PC-3 (cell line): ENCODE measurements around the gene PSMC3IP. TPM values are rescaled to one million over a fixed set of nuclear protein-coding genes. Genes with fewer than 3 reads are reported as not detected.

Experiments used
- ATAC-seq: fragments of 200-7000 bp; cut with Tn5 transposase; 2 replicates; pipeline ENCODE4 v1.9.1; 2020; ENCODE audit warnings: mild to moderate bottlenecking, moderate library complexity
- BruUV-seq: library from RNA; stranded (reverse); fragments of 400-500 nt; replicated peaks from 2 replicates; lab custom pipeline; 2021; lab: Mats Ljungman, UMichigan
- CTCF ChIA-PET: fragments of 300-600 bp; sonication (Branson Sonifier 250); formaldehyde crosslinking; loops from one replicate; lab custom pipeline; 2022; ENCODE audit warnings: antibody characterized with exemption; lab: Charles Lee
- POLR2A ChIA-PET: fragments of 300-600 bp; sonication (Branson Sonifier 250); formaldehyde crosslinking; loops from one replicate; lab custom pipeline; 2022; ENCODE audit warnings: antibody characterized with exemption; ENCODE audit not compliant: unreplicated experiment; lab: Charles Lee
- DNase-seq: peaks from one replicate; pipeline ENCODE4 v3.0.0-alpha.2; 2015
- H2AFZ ChIP-seq: fragments of 300-600 bp; sonication (generic); 2 replicates; pipeline ENCODE4 v1.6.0; 2016; ENCODE audit warnings: antibody characterized with exemption, low read length
- H3F3A ChIP-seq: fragments of 300-600 bp; sonication (generic); one replicate; pipeline ENCODE4 v1.6.0; 2017; ENCODE audit warnings: antibody characterized with exemption, low read length, control low read depth, mild to moderate bottlenecking; ENCODE audit not compliant: unreplicated experiment
- H3K27ac ChIP-seq: fragments of 300-600 bp; sonication (generic); 2 replicates; pipeline ENCODE4 v1.5.1; 2016; ENCODE audit warnings: mild to moderate bottlenecking, low read length
- H3K27me3 ChIP-seq: fragments of 300-600 bp; sonication (generic); 2 replicates; pipeline ENCODE4 v1.6.1; 2016; ENCODE audit warnings: low read length, mixed read lengths
- H3K36me3 ChIP-seq: fragments of 300-600 bp; sonication (generic); 2 replicates; pipeline ENCODE4 v1.6.1; 2016; ENCODE audit warnings: low read depth, mixed run types, low read length, mixed read lengths
- H3K4me1 ChIP-seq: fragments of 300-600 bp; sonication (generic); 2 replicates; pipeline ENCODE4 v1.5.1; 2016; ENCODE audit warnings: low read length; ENCODE audit not compliant: insufficient read depth
- H3K4me2 ChIP-seq: fragments of 300-600 bp; sonication (generic); 2 replicates; pipeline ENCODE4 v1.6.0; 2016; ENCODE audit warnings: low read length
- H3K4me3 ChIP-seq: fragments of 300-600 bp; sonication (generic); 2 replicates; pipeline ENCODE4 v1.5.1; 2016; ENCODE audit warnings: mild to moderate bottlenecking, low read length, mixed read lengths
- H3K79me2 ChIP-seq: fragments of 300-600 bp; sonication (generic); 2 replicates; pipeline ENCODE4 v1.6.1; 2017; ENCODE audit warnings: low read length, mixed read lengths
- H3K9ac ChIP-seq: fragments of 300-600 bp; sonication (generic); 2 replicates; pipeline ENCODE4 v1.6.0; 2016; ENCODE audit warnings: mild to moderate bottlenecking, low read length
- H3K9me2 ChIP-seq: fragments of 300-600 bp; sonication (generic); replicated peaks from 2 replicates; pipeline ENCODE4 v1.6.1; 2016; ENCODE audit warnings: mixed run types, low read length, mixed read lengths
- H3K9me3 ChIP-seq: fragments of 300-600 bp; sonication (generic); 2 replicates; pipeline ENCODE4 v1.6.1; 2016; ENCODE audit warnings: low read length, mixed read lengths
- H4K20me1 ChIP-seq: fragments of 300-600 bp; sonication (generic); 2 replicates; pipeline ENCODE4 v1.6.1; 2016; ENCODE audit warnings: low read length, mixed read lengths
- EZH2 ChIP-seq: fragments of 300-600 bp; sonication (generic); IDR thresholded peaks from one replicate; pipeline ENCODE4 v1.6.1; 2017; ENCODE audit warnings: antibody characterized with exemption, mild to moderate bottlenecking, low read length; ENCODE audit not compliant: unreplicated experiment
- EZH2phosphoT487 ChIP-seq: fragments of 300-600 bp; sonication (generic); IDR thresholded peaks from 2 replicates; pipeline ENCODE4 v1.6.1; 2018; ENCODE audit warnings: mild to moderate bottlenecking, antibody characterized with exemption, low read length, borderline replicate concordance
- intact Hi-C: fragments of 100-400 bp; cut with micrococcal nuclease; formaldehyde crosslinking; loops from 2 replicates; pipeline ENCODE4 v1.9.0; 2023
- total RNA-seq: library from RNA; depleted of rRNA; stranded (reverse); fragments of >200 nt; gene quantifications from 2 replicates; pipeline ENCODE4 v1.2.3, GENCODE V29; 2014
- TF ChIP-seq, protein P1 (sequence below): fragments of 300-600 bp; sonication (generic); conservative IDR thresholded peaks from 2 replicates; pipeline ENCODE4 v1.5.1; 2017; ENCODE audit warnings: antibody characterized with exemption, low read depth, mild to moderate bottlenecking, low read length

The PSMC3IP gene
- total RNA-seq, 1 experiment from 2014 or later = 20.3 TPM

GRCh38 chr17:42564815-42565522 is 12.6 kb downstream of the PSMC3IP start:
- intact Hi-C loops = no loop called here
- POLR2A ChIA-PET = interaction anchor here (0.6 kb wide), 1 partner anchor 549 kb away, joined by 3 read pairs; no protein-coding TSS in a partner anchor

DNA sequence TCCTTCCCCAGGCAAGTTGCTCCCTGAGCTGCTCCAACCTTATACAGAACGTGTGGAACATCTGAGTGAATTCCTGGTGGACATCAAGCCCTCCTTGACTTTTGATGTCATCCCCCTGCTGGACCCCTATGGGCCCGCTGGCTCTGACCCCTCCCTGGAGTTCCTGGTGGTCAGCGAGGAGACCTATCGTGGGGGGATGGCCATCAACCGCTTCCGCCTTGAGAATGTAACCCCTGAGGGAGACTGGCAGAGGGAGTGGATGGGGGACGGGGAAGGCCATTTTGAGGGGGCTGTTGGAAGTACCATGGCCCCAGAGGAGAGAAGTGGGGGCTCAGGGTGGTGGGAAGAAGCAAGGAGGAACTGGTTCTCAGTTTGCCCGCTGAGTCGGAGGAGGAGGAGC is 13.6 kb downstream of the PSMC3IP start:
- ChIA-PET POLR2A (no interaction called here), CTCF (no interaction called here)
- Histone ChIP-seq H3K4me2 (peak overlapping the region; percentile 99), H3F3A (no peaks in the 10 kb centered on the region), H3K36me3 (peaks cover 6% of the 10 kb centered on the region; the same call in 1 of the 2 replicates), H4K20me1 (no peaks in the 10 kb centered on the region), H3K4me3 (peak overlapping the region; percentile 83; the same call in 1 of the 2 replicates), H3K27me3 (no peaks in the 10 kb centered on the region), H3K9ac (no peak overlapping the region), H2AFZ (no peak overlapping the region), H3K4me1 (peaks cover 25% of the 10 kb centered on the region), H3K9me2 (no peaks in the 10 kb centered on the region), H3K27ac (no peak overlapping the region), H3K9me3 (no peaks in the 10 kb centered on the region), H3K79me2 (peaks cover 50% of the 10 kb centered on the region)
- intact Hi-C loops = no loop called here
- no peak for ATAC-seq
- no TSS peak for BruUV-seq
- TF ChIP-seq EZH2phosphoT487 = no peak
- TF ChIP-seq EZH2 = no peak
- TF ChIP-seq, protein P1, sequence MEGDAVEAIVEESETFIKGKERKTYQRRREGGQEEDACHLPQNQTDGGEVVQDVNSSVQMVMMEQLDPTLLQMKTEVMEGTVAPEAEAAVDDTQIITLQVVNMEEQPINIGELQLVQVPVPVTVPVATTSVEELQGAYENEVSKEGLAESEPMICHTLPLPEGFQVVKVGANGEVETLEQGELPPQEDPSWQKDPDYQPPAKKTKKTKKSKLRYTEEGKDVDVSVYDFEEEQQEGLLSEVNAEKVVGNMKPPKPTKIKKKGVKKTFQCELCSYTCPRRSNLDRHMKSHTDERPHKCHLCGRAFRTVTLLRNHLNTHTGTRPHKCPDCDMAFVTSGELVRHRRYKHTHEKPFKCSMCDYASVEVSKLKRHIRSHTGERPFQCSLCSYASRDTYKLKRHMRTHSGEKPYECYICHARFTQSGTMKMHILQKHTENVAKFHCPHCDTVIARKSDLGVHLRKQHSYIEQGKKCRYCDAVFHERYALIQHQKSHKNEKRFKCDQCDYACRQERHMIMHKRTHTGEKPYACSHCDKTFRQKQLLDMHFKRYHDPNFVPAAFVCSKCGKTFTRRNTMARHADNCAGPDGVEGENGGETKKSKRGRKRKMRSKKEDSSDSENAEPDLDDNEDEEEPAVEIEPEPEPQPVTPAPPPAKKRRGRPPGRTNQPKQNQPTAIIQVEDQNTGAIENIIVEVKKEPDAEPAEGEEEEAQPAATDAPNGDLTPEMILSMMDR = no peak
- DNase-seq = no peak

More at GRCh38 chr17:42564815-42565522, 12.6 kb downstream of the PSMC3IP start:
- DNase-seq = no peak
- CTCF ChIA-PET = no interaction called here
- no peaks in the 10 kb centered on the region for H3F3A ChIP-seq
- H3K9me2 ChIP-seq = no peaks in the 10 kb centered on the region
- no peaks in the 10 kb centered on the region for H3K9me3 ChIP-seq
- BruUV-seq = no TSS peak
- H3K27ac ChIP-seq = no peak overlapping the region
- H3K27me3 ChIP-seq = no peaks in the 10 kb centered on the region
- H3K4me2 ChIP-seq = no peak overlapping the region
- no peak overlapping the region for H2AFZ ChIP-seq
- ATAC-seq = no peak
- H3K4me3 ChIP-seq = no peak overlapping the region
- H3K36me3 ChIP-seq = peaks cover 13% of the 10 kb centered on the region; the same call in 1 of the 2 replicates
- H3K4me1 ChIP-seq = peaks cover 25% of the 10 kb centered on the region
- TF ChIP-seq EZH2 (no peak), EZH2phosphoT487 (no peak)
- TF ChIP-seq, protein P1 = no peak
- H4K20me1 ChIP-seq = no peaks in the 10 kb centered on the region
- H3K9ac ChIP-seq = no peak overlapping the region
- peaks cover 55% of the 10 kb centered on the region for H3K79me2 ChIP-seq

GRCh38 chr17:42563543-42563942 is 14.0 kb downstream of the PSMC3IP start:
- Histone ChIP-seq H3K36me3 (peaks cover 6% of the 10 kb centered on the region; the same call in 1 of the 2 replicates), H3K27me3 (no peaks in the 10 kb centered on the region), H3K4me1 (peaks cover 25% of the 10 kb centered on the region), H3K9me3 (no peaks in the 10 kb centered on the region), H3K79me2 (peaks cover 45% of the 10 kb centered on the region), H3K9ac (peak overlapping the region; percentile 95), H3F3A (no peaks in the 10 kb centered on the region), H3K27ac (peak overlapping the region; percentile 76), H3K9me2 (no peaks in the 10 kb centered on the region), H2AFZ (no peak overlapping the region), H3K4me3 (peak overlapping the region; percentile 83), H3K4me2 (peak overlapping the region; percentile 99), H4K20me1 (no peaks in the 10 kb centered on the region)
- TF ChIP-seq EZH2 = no peak
- TF ChIP-seq, protein P1 = no peak
- no peak for TF ChIP-seq EZH2phosphoT487
- CTCF ChIA-PET = no interaction called here
- POLR2A ChIA-PET = no interaction called here
- peak; percentile 61 for DNase-seq
- intact Hi-C loops = no loop called here
- ATAC-seq = 0 out of 2 replicates have a peak, but pooled peaks have one; percentile 5
- BruUV-seq = no TSS peak
